GM23338 (cell line): Measurements from ENCODE around the gene NEO1. TPM values are rescaled to one million over a fixed set of nuclear protein-coding genes. Genes with fewer than 3 reads are reported as not detected.

Source experiments
- ATAC-seq: fragments of 200-7000 bp; cut with Tn5 transposase; 3 replicates; pipeline ENCODE4 v1.9.1; 2020
- DNase-seq: peaks from one replicate; pipeline ENCODE4 v3.0.0-alpha.2; 2015; ENCODE audit warnings: low spot score
- H2AFZ ChIP-seq: fragments of 200-600 bp; sonication (generic); 2 replicates; pipeline ENCODE4 v1.8.0; 2016; ENCODE audit warnings: antibody characterized with exemption, mild to moderate bottlenecking, moderate library complexity
- H3F3A ChIP-seq: fragments of 200-600 bp; sonication (generic); replicated peaks from 2 replicates; pipeline ENCODE4 v1.8.0; 2017; ENCODE audit warnings: antibody characterized with exemption, mixed run types, low read depth
- H3K27ac ChIP-seq: fragments of 200-600 bp; sonication (generic); 2 replicates; pipeline ENCODE4 v1.6.1; 2016; ENCODE audit warnings: low read depth
- H3K27me3 ChIP-seq: fragments of 200-600 bp; sonication (generic); 2 replicates; pipeline ENCODE4 v1.8.0; 2016; ENCODE audit warnings: mild to moderate bottlenecking, mixed run types, moderate library complexity; ENCODE audit not compliant: insufficient read depth
- H3K36me3 ChIP-seq: fragments of 200-600 bp; sonication (generic); 2 replicates; pipeline ENCODE4 v1.8.0; 2016; ENCODE audit warnings: mild to moderate bottlenecking; ENCODE audit not compliant: insufficient read depth
- H3K4me1 ChIP-seq: fragments of 200-600 bp; sonication (generic); 2 replicates; pipeline ENCODE4 v1.8.0; 2016; ENCODE audit warnings: mild to moderate bottlenecking, moderate library complexity; ENCODE audit not compliant: insufficient read depth
- H3K4me2 ChIP-seq: fragments of 200-600 bp; sonication (generic); 2 replicates; pipeline ENCODE4 v1.7.1; 2017; ENCODE audit warnings: mixed run types
- H3K4me3 ChIP-seq: fragments of 200-600 bp; sonication (generic); 2 replicates; pipeline ENCODE4 v1.6.1; 2016; ENCODE audit warnings: mixed run types
- H3K79me2 ChIP-seq: fragments of 200-600 bp; sonication (generic); replicated peaks from 2 replicates; pipeline ENCODE4 v1.8.0; 2017; ENCODE audit warnings: mild to moderate bottlenecking; ENCODE audit not compliant: insufficient read depth
- H3K9me2 ChIP-seq: fragments of 200-600 bp; sonication (generic); 2 replicates; pipeline ENCODE4 v1.8.0; 2017; ENCODE audit not compliant: insufficient read depth
- H4K20me1 ChIP-seq: fragments of 200-600 bp; sonication (generic); replicated peaks from 2 replicates; pipeline ENCODE4 v1.8.0; 2017; ENCODE audit warnings: mild to moderate bottlenecking; ENCODE audit not compliant: insufficient read depth
- H3K27ac Mint-ChIP-seq: 2 replicates; pipeline ENCODE4 v1.8.0; 2020; ENCODE audit warnings: inconsistent platforms, mild to moderate bottlenecking, moderate library complexity, mixed read lengths
- H3K27me3 Mint-ChIP-seq: 3 replicates; pipeline ENCODE4 v1.8.0; 2022; ENCODE audit warnings: low read depth, mild to moderate bottlenecking, moderate library complexity, mixed read lengths, inconsistent platforms; ENCODE audit not compliant: insufficient read depth, poor library complexity
- H3K36me3 Mint-ChIP-seq: 3 replicates; pipeline ENCODE4 v1.8.0; 2021; ENCODE audit warnings: low read depth, mild to moderate bottlenecking, inconsistent platforms, moderate library complexity, mixed read lengths
- H3K4me1 Mint-ChIP-seq: 3 replicates; pipeline ENCODE4 v1.8.0; 2020; ENCODE audit warnings: mild to moderate bottlenecking, inconsistent platforms, mixed read lengths
- H3K4me3 Mint-ChIP-seq: 3 replicates; pipeline ENCODE4 v1.8.0; 2021; ENCODE audit warnings: moderate library complexity, mild to moderate bottlenecking, inconsistent platforms, mixed read lengths
- H3K9me3 Mint-ChIP-seq: 3 replicates; pipeline ENCODE4 v1.8.0; 2020; ENCODE audit warnings: moderate library complexity, mild to moderate bottlenecking, inconsistent platforms, mixed read lengths
- CREB1 ChIP-seq: fragments of 250-450 bp; sonication (Bioruptor Pico); IDR thresholded peaks from 2 replicates; pipeline ENCODE4 v1.5.0; 2020; ENCODE audit warnings: low read depth, mild to moderate bottlenecking, moderate library complexity
- EZH2 ChIP-seq: fragments of 200-600 bp; sonication (generic); IDR thresholded peaks from one replicate; pipeline ENCODE4 v1.8.0; 2017; ENCODE audit warnings: antibody characterized with exemption, mild to moderate bottlenecking, low read depth; ENCODE audit not compliant: unreplicated experiment
- EZH2phosphoT487 ChIP-seq: fragments of 200-600 bp; sonication (generic); IDR thresholded peaks from one replicate; pipeline ENCODE4 v1.8.1; 2018; ENCODE audit warnings: antibody characterized with exemption; ENCODE audit not compliant: unreplicated experiment
- JUNB ChIP-seq: IDR thresholded peaks from one replicate; pipeline ENCODE4 v1.6.1; 2016; ENCODE audit warnings: antibody characterized with exemption; ENCODE audit not compliant: unreplicated experiment
- NANOG ChIP-seq: IDR thresholded peaks from 2 replicates; pipeline ENCODE4 v1.6.1; 2016; ENCODE audit warnings: antibody characterized with exemption, borderline replicate concordance
- POLR2AphosphoS5 ChIP-seq: IDR thresholded peaks from 2 replicates; pipeline ENCODE4 v1.6.1; 2016; ENCODE audit warnings: antibody characterized with exemption, low read depth
- STAT1 ChIP-seq: IDR thresholded peaks from one replicate; pipeline ENCODE4 v1.6.1; 2016; ENCODE audit warnings: antibody characterized with exemption; ENCODE audit not compliant: unreplicated experiment
- ZNF114 ChIP-seq: fragments of 250-450 bp; sonication (Bioruptor Pico); IDR thresholded peaks from 2 replicates; pipeline ENCODE4 v1.5.0; 2020; ENCODE audit warnings: mild to moderate bottlenecking, moderate library complexity
- ZNF331 ChIP-seq: fragments of 250-450 bp; sonication (Bioruptor Pico); IDR thresholded peaks from 2 replicates; pipeline ENCODE4 v1.5.0; 2020; ENCODE audit warnings: low read depth, mild to moderate bottlenecking, moderate library complexity
- polyA plus RNA-seq: library from polyadenylated mRNA; unstranded; fragments of >200 nt; fragmentation: Nextera tagmentation; extraction: Ambion mirVana; gene quantifications from 2 replicates; pipeline ENCODE4 v1.2.1, GENCODE V29; 2016
- total RNA-seq: library from RNA; depleted of rRNA; stranded (reverse); fragments of >200 nt; shearing (Covaris generic); gene quantifications from 2 replicates; pipeline ENCODE4 v1.2.3, GENCODE V29; 2014
- TF ChIP-seq, protein P1 (sequence below), 2 experiments: fragments of 200-600 bp in 1 of 2; sonication (generic) in 1 of 2; conservative IDR thresholded peaks; 2 replicates each; pipeline versions ENCODE4 v1.5.1 to v1.6.1; 2016 to 2017; ENCODE audit warnings: antibody characterized with exemption in 2 of 2, low read depth in 2 of 2, mild to moderate bottlenecking in 2 of 2, moderate library complexity in 1 of 2
- TF ChIP-seq, protein P2 (sequence below): IDR thresholded peaks from 2 replicates; pipeline ENCODE4 v1.6.1; 2016; ENCODE audit warnings: antibody characterized with exemption
- TF ChIP-seq, protein P3 (sequence below): fragments of 250-450 bp; sonication (Bioruptor Pico); IDR thresholded peaks from 2 replicates; pipeline ENCODE4 v1.5.0; 2020; ENCODE audit warnings: mild to moderate bottlenecking, moderate library complexity
- TF ChIP-seq, protein P4 (sequence below): IDR thresholded peaks from one replicate; pipeline ENCODE4 v1.6.1; 2018; ENCODE audit warnings: antibody characterized with exemption; ENCODE audit not compliant: unreplicated experiment

The NEO1 gene
- total and polyA plus RNA-seq, 2 experiments from 2014 or later = 8.4 to 45.8 TPM

DNA sequence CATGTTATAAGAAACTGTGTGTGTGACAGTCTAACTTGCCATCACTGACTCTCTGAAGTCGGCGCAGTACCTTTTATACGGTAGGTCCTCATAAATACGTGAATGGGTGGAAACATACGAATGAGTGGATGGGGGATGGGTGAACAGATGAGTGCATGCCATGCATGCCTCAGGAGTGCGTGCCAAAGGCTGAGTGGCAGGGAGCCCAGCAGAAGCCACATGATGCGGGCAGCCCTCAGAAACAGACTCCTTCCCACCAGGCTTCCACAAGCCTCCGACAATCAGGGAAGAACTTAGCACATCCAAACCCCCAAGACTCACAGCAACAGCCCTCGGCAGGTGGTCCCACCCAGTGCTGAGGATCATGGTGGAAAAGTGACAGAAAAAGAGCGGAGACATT is 299.8 kb downstream of the NEO1 start:
- Histone ChIP-seq H3K79me2 (peaks cover 23% of the 10 kb centered on the region), H3K4me2 (no peak overlapping the region), H3K36me3 (no peaks in the 10 kb centered on the region), H3K9me2 (0 out of 2 replicates have a peak, but pooled peaks cover 3% of the 10 kb centered on the region), H3K4me3 (no peak overlapping the region), H3K27ac (no peak overlapping the region), H4K20me1 (peaks cover 11% of the 10 kb centered on the region), H2AFZ (no peak overlapping the region), H3K27me3 (no peaks in the 10 kb centered on the region), H3K4me1 (peaks cover 16% of the 10 kb centered on the region; the same call in 1 of the 2 replicates), H3F3A (no peaks in the 10 kb centered on the region)
- Mint-ChIP-seq H3K27me3 (peaks cover 3% of the 10 kb centered on the region), H3K27ac (no peak overlapping the region), H3K4me3 (no peak overlapping the region), H3K9me3 (no peaks in the 10 kb centered on the region; the same call in 2 of the 3 replicates), H3K4me1 (peaks cover 23% of the 10 kb centered on the region), H3K36me3 (no peaks in the 10 kb centered on the region)
- DNase-seq = no peak
- TF ChIP-seq ZNF114 (CRISPR knock-in tag) (no peak), NANOG (no peak), STAT1 (no peak), EZH2 (no peak), ZNF331 (CRISPR knock-in tag) (no peak), CREB1 (CRISPR knock-in tag) (no peak), EZH2phosphoT487 (no peak), JUNB (no peak), POLR2AphosphoS5 (no peak)
- TF ChIP-seq, protein P1, sequence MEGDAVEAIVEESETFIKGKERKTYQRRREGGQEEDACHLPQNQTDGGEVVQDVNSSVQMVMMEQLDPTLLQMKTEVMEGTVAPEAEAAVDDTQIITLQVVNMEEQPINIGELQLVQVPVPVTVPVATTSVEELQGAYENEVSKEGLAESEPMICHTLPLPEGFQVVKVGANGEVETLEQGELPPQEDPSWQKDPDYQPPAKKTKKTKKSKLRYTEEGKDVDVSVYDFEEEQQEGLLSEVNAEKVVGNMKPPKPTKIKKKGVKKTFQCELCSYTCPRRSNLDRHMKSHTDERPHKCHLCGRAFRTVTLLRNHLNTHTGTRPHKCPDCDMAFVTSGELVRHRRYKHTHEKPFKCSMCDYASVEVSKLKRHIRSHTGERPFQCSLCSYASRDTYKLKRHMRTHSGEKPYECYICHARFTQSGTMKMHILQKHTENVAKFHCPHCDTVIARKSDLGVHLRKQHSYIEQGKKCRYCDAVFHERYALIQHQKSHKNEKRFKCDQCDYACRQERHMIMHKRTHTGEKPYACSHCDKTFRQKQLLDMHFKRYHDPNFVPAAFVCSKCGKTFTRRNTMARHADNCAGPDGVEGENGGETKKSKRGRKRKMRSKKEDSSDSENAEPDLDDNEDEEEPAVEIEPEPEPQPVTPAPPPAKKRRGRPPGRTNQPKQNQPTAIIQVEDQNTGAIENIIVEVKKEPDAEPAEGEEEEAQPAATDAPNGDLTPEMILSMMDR (conservative IDR thresholded peaks at IDR 0.05; ENCODE audit: low read depth in 2 of 2) = no peak
- TF ChIP-seq, protein P2, sequence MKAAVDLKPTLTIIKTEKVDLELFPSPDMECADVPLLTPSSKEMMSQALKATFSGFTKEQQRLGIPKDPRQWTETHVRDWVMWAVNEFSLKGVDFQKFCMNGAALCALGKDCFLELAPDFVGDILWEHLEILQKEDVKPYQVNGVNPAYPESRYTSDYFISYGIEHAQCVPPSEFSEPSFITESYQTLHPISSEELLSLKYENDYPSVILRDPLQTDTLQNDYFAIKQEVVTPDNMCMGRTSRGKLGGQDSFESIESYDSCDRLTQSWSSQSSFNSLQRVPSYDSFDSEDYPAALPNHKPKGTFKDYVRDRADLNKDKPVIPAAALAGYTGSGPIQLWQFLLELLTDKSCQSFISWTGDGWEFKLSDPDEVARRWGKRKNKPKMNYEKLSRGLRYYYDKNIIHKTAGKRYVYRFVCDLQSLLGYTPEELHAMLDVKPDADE = no peak
- TF ChIP-seq, protein P3, sequence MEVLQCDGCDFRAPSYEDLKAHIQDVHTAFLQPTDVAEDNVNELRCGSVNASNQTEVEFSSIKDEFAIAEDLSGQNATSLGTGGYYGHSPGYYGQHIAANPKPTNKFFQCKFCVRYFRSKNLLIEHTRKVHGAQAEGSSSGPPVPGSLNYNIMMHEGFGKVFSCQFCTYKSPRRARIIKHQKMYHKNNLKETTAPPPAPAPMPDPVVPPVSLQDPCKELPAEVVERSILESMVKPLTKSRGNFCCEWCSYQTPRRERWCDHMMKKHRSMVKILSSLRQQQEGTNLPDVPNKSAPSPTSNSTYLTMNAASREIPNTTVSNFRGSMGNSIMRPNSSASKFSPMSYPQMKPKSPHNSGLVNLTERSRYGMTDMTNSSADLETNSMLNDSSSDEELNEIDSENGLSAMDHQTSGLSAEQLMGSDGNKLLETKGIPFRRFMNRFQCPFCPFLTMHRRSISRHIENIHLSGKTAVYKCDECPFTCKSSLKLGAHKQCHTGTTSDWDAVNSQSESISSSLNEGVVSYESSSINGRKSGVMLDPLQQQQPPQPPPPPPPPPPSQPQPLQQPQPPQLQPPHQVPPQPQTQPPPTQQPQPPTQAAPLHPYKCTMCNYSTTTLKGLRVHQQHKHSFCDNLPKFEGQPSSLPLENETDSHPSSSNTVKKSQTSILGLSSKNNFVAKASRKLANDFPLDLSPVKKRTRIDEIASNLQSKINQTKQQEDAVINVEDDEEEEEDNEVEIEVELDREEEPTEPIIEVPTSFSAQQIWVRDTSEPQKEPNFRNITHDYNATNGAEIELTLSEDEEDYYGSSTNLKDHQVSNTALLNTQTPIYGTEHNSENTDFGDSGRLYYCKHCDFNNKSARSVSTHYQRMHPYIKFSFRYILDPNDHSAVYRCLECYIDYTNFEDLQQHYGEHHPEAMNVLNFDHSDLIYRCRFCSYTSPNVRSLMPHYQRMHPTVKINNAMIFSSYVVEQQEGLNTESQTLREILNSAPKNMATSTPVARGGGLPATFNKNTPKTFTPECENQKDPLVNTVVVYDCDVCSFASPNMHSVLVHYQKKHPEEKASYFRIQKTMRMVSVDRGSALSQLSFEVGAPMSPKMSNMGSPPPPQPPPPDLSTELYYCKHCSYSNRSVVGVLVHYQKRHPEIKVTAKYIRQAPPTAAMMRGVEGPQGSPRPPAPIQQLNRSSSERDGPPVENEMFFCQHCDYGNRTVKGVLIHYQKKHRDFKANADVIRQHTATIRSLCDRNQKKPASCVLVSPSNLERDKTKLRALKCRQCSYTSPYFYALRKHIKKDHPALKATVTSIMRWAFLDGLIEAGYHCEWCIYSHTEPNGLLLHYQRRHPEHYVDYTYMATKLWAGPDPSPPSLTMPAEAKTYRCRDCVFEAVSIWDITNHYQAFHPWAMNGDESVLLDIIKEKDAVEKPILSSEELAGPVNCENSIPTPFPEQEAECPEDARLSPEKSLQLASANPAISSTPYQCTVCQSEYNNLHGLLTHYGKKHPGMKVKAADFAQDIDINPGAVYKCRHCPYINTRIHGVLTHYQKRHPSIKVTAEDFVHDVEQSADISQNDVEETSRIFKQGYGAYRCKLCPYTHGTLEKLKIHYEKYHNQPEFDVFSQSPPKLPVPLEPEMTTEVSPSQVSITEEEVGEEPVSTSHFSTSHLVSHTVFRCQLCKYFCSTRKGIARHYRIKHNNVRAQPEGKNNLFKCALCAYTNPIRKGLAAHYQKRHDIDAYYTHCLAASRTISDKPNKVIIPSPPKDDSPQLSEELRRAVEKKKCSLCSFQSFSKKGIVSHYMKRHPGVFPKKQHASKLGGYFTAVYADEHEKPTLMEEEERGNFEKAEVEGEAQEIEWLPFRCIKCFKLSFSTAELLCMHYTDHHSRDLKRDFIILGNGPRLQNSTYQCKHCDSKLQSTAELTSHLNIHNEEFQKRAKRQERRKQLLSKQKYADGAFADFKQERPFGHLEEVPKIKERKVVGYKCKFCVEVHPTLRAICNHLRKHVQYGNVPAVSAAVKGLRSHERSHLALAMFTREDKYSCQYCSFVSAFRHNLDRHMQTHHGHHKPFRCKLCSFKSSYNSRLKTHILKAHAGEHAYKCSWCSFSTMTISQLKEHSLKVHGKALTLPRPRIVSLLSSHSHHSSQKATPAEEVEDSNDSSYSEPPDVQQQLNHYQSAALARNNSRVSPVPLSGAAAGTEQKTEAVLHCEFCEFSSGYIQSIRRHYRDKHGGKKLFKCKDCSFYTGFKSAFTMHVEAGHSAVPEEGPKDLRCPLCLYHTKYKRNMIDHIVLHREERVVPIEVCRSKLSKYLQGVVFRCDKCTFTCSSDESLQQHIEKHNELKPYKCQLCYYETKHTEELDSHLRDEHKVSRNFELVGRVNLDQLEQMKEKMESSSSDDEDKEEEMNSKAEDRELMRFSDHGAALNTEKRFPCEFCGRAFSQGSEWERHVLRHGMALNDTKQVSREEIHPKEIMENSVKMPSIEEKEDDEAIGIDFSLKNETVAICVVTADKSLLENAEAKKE (CRISPR knock-in tag) = no peak
- TF ChIP-seq, protein P4, sequence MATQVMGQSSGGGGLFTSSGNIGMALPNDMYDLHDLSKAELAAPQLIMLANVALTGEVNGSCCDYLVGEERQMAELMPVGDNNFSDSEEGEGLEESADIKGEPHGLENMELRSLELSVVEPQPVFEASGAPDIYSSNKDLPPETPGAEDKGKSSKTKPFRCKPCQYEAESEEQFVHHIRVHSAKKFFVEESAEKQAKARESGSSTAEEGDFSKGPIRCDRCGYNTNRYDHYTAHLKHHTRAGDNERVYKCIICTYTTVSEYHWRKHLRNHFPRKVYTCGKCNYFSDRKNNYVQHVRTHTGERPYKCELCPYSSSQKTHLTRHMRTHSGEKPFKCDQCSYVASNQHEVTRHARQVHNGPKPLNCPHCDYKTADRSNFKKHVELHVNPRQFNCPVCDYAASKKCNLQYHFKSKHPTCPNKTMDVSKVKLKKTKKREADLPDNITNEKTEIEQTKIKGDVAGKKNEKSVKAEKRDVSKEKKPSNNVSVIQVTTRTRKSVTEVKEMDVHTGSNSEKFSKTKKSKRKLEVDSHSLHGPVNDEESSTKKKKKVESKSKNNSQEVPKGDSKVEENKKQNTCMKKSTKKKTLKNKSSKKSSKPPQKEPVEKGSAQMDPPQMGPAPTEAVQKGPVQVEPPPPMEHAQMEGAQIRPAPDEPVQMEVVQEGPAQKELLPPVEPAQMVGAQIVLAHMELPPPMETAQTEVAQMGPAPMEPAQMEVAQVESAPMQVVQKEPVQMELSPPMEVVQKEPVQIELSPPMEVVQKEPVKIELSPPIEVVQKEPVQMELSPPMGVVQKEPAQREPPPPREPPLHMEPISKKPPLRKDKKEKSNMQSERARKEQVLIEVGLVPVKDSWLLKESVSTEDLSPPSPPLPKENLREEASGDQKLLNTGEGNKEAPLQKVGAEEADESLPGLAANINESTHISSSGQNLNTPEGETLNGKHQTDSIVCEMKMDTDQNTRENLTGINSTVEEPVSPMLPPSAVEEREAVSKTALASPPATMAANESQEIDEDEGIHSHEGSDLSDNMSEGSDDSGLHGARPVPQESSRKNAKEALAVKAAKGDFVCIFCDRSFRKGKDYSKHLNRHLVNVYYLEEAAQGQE = no peak
- no peak for ATAC-seq
